ENCODE measurements around the gene GRB10.
A peak's percentile ranks its signal among the peaks of the same experiment; 100 is the strongest.

The GRB10 gene

GRCh38 chr7:50632561-50633413 is 149.9 kb downstream of the GRB10 start:
- peak; percentile 58 for DNase-seq (ENCODE audit: low spot score)

- DNase-seq (ENCODE audit: low spot score), result no peak
These were observed 151.1 kb downstream of the GRB10 start for GRCh38 chr7:50631639-50632038.

- DNase-seq (ENCODE audit: low spot score), result no peak
These were observed 151.6 kb downstream of the GRB10 start for GRCh38 chr7:50631100-50631499.

- DNase-seq (ENCODE audit: low spot score), result no peak
These were observed 153.3 kb downstream of the GRB10 start for GRCh38 chr7:50629238-50629901.

- no peak for DNase-seq (ENCODE audit: low spot score)
These were observed 154.1 kb downstream of the GRB10 start for GRCh38 chr7:50628434-50629084.

- no peak for DNase-seq (ENCODE audit: low spot score)
These were observed 154.8 kb downstream of the GRB10 start for GRCh38 chr7:50627824-50628361.

GRCh38 chr7:50626286-50626685 is 156.4 kb downstream of the GRB10 start:
- DNase-seq (ENCODE audit: low spot score), result no peak

GRCh38 chr7:50625360-50625759 is 157.3 kb downstream of the GRB10 start:
- no peak for DNase-seq (ENCODE audit: low spot score)

GRCh38 chr7:50622821-50623220 is 159.9 kb downstream of the GRB10 start:
- DNase-seq (ENCODE audit: low spot score), result no peak

GRCh38 chr7:50621973-50622490 is 160.7 kb downstream of the GRB10 start:
- DNase-seq (ENCODE audit: low spot score), result no peak

- DNase-seq (ENCODE audit: low spot score), result no peak
These were observed 161.5 kb downstream of the GRB10 start for GRCh38 chr7:50621206-50621605.

- no peak for DNase-seq (ENCODE audit: low spot score)
These were observed 162.3 kb downstream of the GRB10 start for GRCh38 chr7:50620433-50620832.

GRCh38 chr7:50619684-50620083 is 163.0 kb downstream of the GRB10 start:
- no peak for DNase-seq (ENCODE audit: low spot score)

- DNase-seq (ENCODE audit: low spot score), result no peak
These were observed 164.4 kb downstream of the GRB10 start for GRCh38 chr7:50618281-50618680.

- DNase-seq (ENCODE audit: low spot score), result no peak
These were observed 167.1 kb downstream of the GRB10 start for GRCh38 chr7:50615519-50616080.

GRCh38 chr7:50614721-50615518 is 167.8 kb downstream of the GRB10 start:
- DNase-seq (ENCODE audit: low spot score), result no peak

- no peak for DNase-seq (ENCODE audit: low spot score)
These were observed 169.2 kb downstream of the GRB10 start for GRCh38 chr7:50613473-50613872.

- DNase-seq (ENCODE audit: low spot score), result no peak
These were observed 170.0 kb downstream of the GRB10 start for GRCh38 chr7:50612704-50613103.

GRCh38 chr7:50610521-50611277 is 172.0 kb downstream of the GRB10 start:
- peak; percentile 63 for DNase-seq (ENCODE audit: low spot score)

- no peak for DNase-seq (ENCODE audit: low spot score)
These were observed 174.3 kb downstream of the GRB10 start for GRCh38 chr7:50608196-50608906.

All from AG08395 (cell line).